Activated CD4-positive, alpha-beta memory T cell treated with anti-CD3 and anti-CD28 coated beads, Interleukin-2, amount 10 ng/mL, durations not matched to agents 7 days and 5 days (primary cell): ENCODE results near the gene LAMB1. TPM values are rescaled to one million over a fixed set of nuclear protein-coding genes. Genes with fewer than 3 reads are reported as not detected.
"Not testable (repeated sequence)": the region's sequence is repeated elsewhere in the genome, so short reads cannot be mapped to it uniquely, and the experiment has no call there.

Source experiments
- CTCF ChIA-PET: fragments of 350-600 bp; sonication (Branson Sonifier 250); formaldehyde crosslinking; loops from one replicate; lab custom pipeline; 2021; ENCODE audit warnings: antibody characterized with exemption, inconsistent platforms; lab: Charles Lee
- POLR2A ChIA-PET: fragments of 350-600 bp; sonication (Branson Sonifier 250); formaldehyde crosslinking; loops from one replicate; lab custom pipeline; 2021; ENCODE audit warnings: antibody characterized with exemption; lab: Charles Lee
- DNase-seq: peaks from one replicate; pipeline ENCODE4 v3.0.0-alpha.2; 2020
- H3K27ac Mint-ChIP-seq: one replicate; pipeline ENCODE4 v1.8.0; 2021; ENCODE audit warnings: mild to moderate bottlenecking, mixed read lengths
- H3K27me3 Mint-ChIP-seq: one replicate; pipeline ENCODE4 v1.8.0; 2021; ENCODE audit warnings: mixed read lengths
- H3K36me3 Mint-ChIP-seq: one replicate; pipeline ENCODE4 v1.8.0; 2021; ENCODE audit warnings: low read depth, mixed read lengths
- H3K4me1 Mint-ChIP-seq: one replicate; pipeline ENCODE4 v1.8.0; 2021; ENCODE audit warnings: mixed read lengths
- H3K4me3 Mint-ChIP-seq: one replicate; pipeline ENCODE4 v1.8.0; 2021; ENCODE audit warnings: mild to moderate bottlenecking, mixed read lengths
- H3K9me3 Mint-ChIP-seq: one replicate; pipeline ENCODE4 v1.8.0; 2021; ENCODE audit warnings: mixed read lengths
- total RNA-seq, 2 experiments: library from RNA; stranded (reverse); gene quantifications; one replicate each; pipeline ENCODE4 v1.2.3, GENCODE V29; 2021

Gene LAMB1
- total RNA-seq, 2 experiments from 2014 or later = not detected

DNA sequence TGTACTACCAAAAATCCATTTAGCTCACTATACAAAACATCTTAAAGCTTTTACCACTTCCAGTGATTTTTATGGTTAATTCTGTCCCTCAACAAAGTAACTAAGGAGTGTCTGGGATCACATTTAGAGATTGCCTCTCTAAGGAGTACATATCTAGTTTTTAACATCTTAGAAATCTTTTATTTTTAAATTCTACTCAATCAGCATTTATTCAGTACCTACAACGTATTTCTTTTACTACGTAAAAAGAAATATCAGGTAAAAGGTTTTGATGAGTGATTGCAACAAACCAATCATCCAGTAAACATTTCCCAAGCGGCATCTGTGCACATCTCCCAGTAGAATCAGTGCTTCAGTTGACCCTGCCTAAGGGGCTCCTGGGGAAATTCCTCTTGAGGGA, 31.9 kb downstream of the LAMB1 start:
- Mint-ChIP-seq H3K4me1 (no peaks in the 10 kb centered on the region), H3K36me3 (no peaks in the 10 kb centered on the region), H3K27me3 (peaks cover 2% of the 10 kb centered on the region), H3K4me3 (no peak overlapping the region), H3K27ac (no peak overlapping the region), H3K9me3 (no peaks in the 10 kb centered on the region)
- ChIA-PET POLR2A (no interaction called here), CTCF (no interaction called here)
- DNase-seq = no peak

DNA sequence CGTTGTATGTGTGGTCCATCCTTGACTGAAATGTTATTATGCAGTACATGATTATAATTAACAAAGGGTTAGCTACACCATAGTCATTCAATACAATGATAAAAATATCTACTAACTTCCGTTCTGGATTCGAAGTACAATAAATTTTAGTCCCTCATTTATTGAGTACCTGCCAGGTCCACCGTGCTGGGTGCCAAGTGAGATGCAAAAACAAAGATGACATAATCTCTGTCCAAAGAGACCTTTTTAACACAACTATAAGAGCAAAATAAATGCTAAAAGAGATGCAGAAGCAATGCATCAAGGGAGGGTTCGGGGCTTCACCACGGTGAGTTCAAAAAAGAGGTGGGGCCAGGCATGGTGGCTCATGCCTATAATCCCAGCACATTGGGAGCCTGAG, 33.1 kb downstream of the LAMB1 start:
- Mint-ChIP-seq H3K4me3 (no peak overlapping the region), H3K36me3 (no peaks in the 10 kb centered on the region), H3K27me3 (peaks cover 2% of the 10 kb centered on the region), H3K9me3 (no peaks in the 10 kb centered on the region), H3K27ac (no peak overlapping the region), H3K4me1 (no peaks in the 10 kb centered on the region)
- POLR2A ChIA-PET = no interaction called here
- no peak for DNase-seq
- CTCF ChIA-PET = no interaction called here

DNA sequence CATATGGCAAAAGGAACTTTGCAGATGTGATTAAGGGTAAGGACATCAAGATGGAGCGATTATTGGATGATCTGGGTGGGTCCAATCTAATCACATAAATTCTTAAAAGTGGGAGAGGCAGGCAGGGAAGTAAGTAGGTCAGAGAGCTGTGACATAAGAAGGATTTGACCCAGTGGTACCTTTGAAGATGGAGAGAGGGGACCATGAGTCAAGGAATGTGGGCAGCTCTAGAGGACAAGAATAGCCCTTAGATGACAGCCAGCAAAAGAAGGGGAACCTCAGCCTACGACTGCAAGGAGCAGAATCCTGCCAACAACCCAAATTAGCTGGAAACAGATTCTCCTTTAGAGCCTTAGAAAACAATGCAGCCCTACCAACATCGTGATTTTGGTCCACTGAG, 34.5 kb downstream of the LAMB1 start:
- Mint-ChIP-seq H3K4me1 (no peaks in the 10 kb centered on the region), H3K36me3 (no peaks in the 10 kb centered on the region), H3K27me3 (peaks cover 2% of the 10 kb centered on the region), H3K9me3 (no peaks in the 10 kb centered on the region), H3K27ac (no peak overlapping the region), H3K4me3 (no peak overlapping the region)
- no peak for DNase-seq
- POLR2A ChIA-PET = no interaction called here
- CTCF ChIA-PET = no interaction called here

DNA sequence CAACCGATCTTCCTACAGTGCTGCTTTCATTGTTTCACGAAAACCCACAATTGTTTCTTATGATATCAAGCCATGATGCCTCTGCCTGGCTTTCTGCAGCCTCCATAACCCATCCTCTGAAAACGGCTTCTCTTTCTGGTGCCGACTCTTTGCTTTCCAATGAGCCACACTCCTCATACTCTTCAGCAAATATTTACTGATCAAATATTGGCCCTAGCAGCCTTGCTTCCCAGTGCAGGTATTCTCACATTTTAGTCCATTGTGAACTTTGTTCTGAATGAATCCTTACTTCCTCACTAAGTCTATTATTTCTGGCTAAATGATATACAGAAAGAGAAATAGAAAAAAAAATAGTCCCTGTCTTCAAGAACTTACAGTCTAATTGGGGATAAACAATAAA, 35.5 kb downstream of the LAMB1 start:
- no peaks in the 10 kb centered on the region for H3K36me3 Mint-ChIP-seq
- DNase-seq = no peak
- H3K27me3 Mint-ChIP-seq = peaks cover 2% of the 10 kb centered on the region
- CTCF ChIA-PET = no interaction called here
- no peaks in the 10 kb centered on the region for H3K9me3 Mint-ChIP-seq
- no peak overlapping the region for H3K27ac Mint-ChIP-seq
- POLR2A ChIA-PET = no interaction called here
- no peak overlapping the region for H3K4me3 Mint-ChIP-seq
- no peaks in the 10 kb centered on the region for H3K4me1 Mint-ChIP-seq

DNA sequence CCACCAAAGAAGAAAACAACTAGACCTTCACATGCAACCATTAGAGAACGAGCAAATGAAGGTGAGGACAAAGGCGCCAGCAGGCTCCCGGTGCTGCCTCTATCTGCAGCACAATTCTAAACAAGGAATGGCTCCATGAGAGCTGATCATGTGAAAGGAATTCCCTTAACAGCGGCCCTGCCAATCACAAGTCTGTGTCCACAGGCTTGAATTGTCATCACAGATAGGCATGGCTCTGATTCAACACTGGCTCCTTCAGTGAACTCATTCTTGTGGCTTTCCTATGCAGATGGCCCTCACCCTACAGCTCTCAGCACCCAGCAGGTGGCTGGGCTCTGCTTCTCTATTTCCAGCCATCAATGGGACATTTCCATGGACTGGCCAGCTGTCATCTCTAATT, 36.2 kb downstream of the LAMB1 start:
- Mint-ChIP-seq H3K27ac (no peak overlapping the region), H3K9me3 (no peaks in the 10 kb centered on the region), H3K36me3 (no peaks in the 10 kb centered on the region), H3K27me3 (peaks cover 6% of the 10 kb centered on the region), H3K4me3 (no peak overlapping the region), H3K4me1 (no peaks in the 10 kb centered on the region)
- POLR2A ChIA-PET = no interaction called here
- CTCF ChIA-PET = no interaction called here
- no peak for DNase-seq

- H3K9me3 Mint-ChIP-seq = no peaks in the 10 kb centered on the region
- H3K4me3 Mint-ChIP-seq = no peak overlapping the region
These were observed 38.5 kb downstream of the LAMB1 start for GRCh38 chr7:107964510-107964909.

DNA sequence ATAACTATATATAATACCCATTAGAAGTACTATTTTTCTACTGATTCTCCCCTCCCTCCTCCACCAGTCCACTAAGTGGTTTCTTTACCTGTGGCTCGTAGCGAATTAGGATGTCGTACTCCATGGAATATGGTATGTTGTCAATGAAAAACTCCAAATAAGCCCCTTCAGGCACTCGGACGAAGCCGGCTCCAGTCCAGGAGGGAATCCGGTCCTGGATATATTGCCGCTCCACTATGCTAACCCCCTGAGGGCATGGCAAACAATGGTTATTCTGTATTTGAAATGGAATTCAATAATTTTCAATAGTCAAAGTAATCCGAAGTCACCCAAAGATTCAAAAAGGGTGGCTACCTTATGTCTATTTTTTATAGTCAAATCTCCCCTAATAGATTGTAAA, 40.1 kb downstream of the LAMB1 start:
- CTCF ChIA-PET = no interaction called here
- no peak for DNase-seq
- H3K27ac Mint-ChIP-seq = no peak overlapping the region
- H3K27me3 Mint-ChIP-seq = peaks cover 15% of the 10 kb centered on the region
- H3K4me1 Mint-ChIP-seq = no peaks in the 10 kb centered on the region
- H3K36me3 Mint-ChIP-seq = no peaks in the 10 kb centered on the region
- no peaks in the 10 kb centered on the region for H3K9me3 Mint-ChIP-seq
- POLR2A ChIA-PET = no interaction called here
- no peak overlapping the region for H3K4me3 Mint-ChIP-seq

More at GRCh38 chr7:107964510-107964909, 38.5 kb downstream of the LAMB1 start:
- DNase-seq = no peak
- peaks cover 5% of the 10 kb centered on the region for H3K27me3 Mint-ChIP-seq
- ChIA-PET CTCF (no interaction called here), POLR2A (no interaction called here)
- no peaks in the 10 kb centered on the region for H3K4me1 Mint-ChIP-seq
- H3K27ac Mint-ChIP-seq = no peak overlapping the region
- no peaks in the 10 kb centered on the region for H3K36me3 Mint-ChIP-seq

- H3K27me3 Mint-ChIP-seq = peaks cover 17% of the 10 kb centered on the region
- ChIA-PET CTCF (no interaction called here), POLR2A (no interaction called here)
These were observed 41.6 kb downstream of the LAMB1 start for GRCh38 chr7:107961405-107961804.

DNA sequence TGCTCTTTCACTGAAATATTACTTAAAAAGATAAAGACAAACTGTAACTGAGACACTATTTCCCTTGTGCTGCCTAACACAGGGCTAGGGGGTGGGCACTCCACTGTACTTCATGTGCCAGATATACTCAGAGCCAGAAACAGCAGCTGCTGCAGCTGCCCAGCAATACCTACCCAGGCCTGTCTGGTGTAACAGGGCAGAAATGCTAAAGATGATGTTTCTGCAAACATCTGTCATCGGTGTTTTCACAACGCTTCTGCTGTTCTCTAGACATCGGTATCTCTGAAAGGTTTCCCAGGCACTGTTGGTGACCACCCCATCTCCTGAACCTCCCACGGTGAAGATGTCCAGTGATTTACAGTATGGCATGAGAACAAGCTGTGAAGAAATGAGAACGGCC, 42.7 kb downstream of the LAMB1 start:
- Mint-ChIP-seq H3K9me3 (no peaks in the 10 kb centered on the region), H3K36me3 (no peaks in the 10 kb centered on the region), H3K27ac (no peak overlapping the region), H3K4me1 (no peaks in the 10 kb centered on the region), H3K27me3 (peaks cover 17% of the 10 kb centered on the region), H3K4me3 (no peak overlapping the region)
- no peak for DNase-seq
- CTCF ChIA-PET = interaction anchor here (0.6 kb wide), 1 partner anchor 56 kb away, joined by 4 read pairs; no protein-coding TSS in a partner anchor
- POLR2A ChIA-PET = no interaction called here

More at GRCh38 chr7:107961405-107961804, 41.6 kb downstream of the LAMB1 start:
- no peak overlapping the region for H3K4me3 Mint-ChIP-seq
- no peaks in the 10 kb centered on the region for H3K4me1 Mint-ChIP-seq
- DNase-seq = no peak
- H3K27ac Mint-ChIP-seq = no peak overlapping the region
- no peaks in the 10 kb centered on the region for H3K36me3 Mint-ChIP-seq
- no peaks in the 10 kb centered on the region for H3K9me3 Mint-ChIP-seq

GRCh38 chr7:107959527-107959898, 43.4 kb downstream of the LAMB1 start:
- Mint-ChIP-seq H3K27ac (no peak overlapping the region), H3K27me3 (peaks cover 17% of the 10 kb centered on the region), H3K4me3 (no peak overlapping the region), H3K9me3 (no peaks in the 10 kb centered on the region), H3K4me1 (no peaks in the 10 kb centered on the region), H3K36me3 (no peaks in the 10 kb centered on the region)
- ChIA-PET CTCF (no interaction called here), POLR2A (no interaction called here)
- DNase-seq = no peak

DNA sequence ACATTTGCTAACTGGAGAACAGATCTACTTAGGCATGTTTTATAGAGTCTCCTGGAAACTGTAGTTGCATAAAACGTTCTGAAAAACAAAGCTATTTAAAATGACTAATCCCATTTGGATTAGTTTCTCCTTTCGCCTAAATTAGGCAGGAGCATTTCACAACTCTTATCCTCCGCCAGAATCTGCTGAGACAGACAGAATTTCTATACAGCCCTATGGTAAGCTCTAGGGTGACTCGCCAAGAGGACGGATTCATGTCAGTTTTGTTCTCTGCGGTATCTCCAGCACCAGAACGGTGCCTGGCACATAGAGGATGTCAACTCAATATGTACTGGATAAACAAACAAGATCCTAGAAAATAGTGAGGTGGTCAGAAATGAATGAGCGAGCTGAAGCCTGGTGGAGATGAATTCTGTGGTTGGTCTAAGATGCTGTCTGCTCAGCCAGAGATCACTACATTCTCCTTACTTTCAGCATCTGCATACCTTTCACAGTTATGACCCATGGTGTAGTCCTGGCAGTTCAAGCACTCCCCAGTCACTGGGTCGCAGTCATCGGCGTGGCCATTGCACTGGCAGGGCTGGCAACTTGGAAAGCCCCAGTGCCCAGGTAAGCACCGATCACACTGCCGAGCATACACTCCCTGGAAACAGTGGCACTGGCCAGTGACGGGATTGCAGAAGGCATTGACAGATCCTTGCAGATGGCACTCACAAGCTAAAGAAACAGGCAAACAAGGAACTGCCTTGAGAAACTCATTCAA, 44.0 kb downstream of the LAMB1 start:
- CTCF ChIA-PET = no interaction called here

GRCh38 chr7:107957436-107957835, 45.5 kb downstream of the LAMB1 start:
- H3K27me3 Mint-ChIP-seq = peaks cover 20% of the 10 kb centered on the region
- no peak overlapping the region for H3K27ac Mint-ChIP-seq
- H3K9me3 Mint-ChIP-seq = no peaks in the 10 kb centered on the region
- POLR2A ChIA-PET = no interaction called here
- no peak overlapping the region for H3K4me3 Mint-ChIP-seq
- no peak for DNase-seq
- H3K4me1 Mint-ChIP-seq = no peaks in the 10 kb centered on the region
- CTCF ChIA-PET = no interaction called here
- no peaks in the 10 kb centered on the region for H3K36me3 Mint-ChIP-seq

More for the DNA sequence above, 44.0 kb downstream of the LAMB1 start:
- H3K4me3 Mint-ChIP-seq = no peak overlapping the region
- no peaks in the 10 kb centered on the region for H3K9me3 Mint-ChIP-seq
- H3K27ac Mint-ChIP-seq = no peak overlapping the region
- POLR2A ChIA-PET = no interaction called here
- DNase-seq = no peak
- H3K4me1 Mint-ChIP-seq = no peaks in the 10 kb centered on the region
- peaks cover 17% of the 10 kb centered on the region for H3K27me3 Mint-ChIP-seq
- no peaks in the 10 kb centered on the region for H3K36me3 Mint-ChIP-seq

DNA sequence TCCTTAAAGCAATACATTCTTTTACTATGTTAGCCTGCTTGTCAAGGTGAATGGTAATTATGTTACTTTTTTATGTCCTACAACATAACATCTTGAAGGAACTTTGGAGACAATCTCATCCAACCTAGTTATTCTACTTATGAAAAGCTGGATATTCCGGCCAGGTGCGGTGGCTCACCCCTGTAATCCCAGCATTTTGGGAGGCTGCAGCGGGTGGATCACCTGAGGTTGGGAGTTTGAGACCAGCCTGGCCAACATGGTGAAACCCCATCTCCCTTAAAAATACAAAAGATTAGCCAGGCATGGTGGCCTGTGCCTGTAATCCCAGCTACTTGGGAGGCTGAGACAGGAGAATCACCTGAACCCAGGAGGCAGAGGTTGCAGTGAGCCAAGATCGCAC, 46.0 kb downstream of the LAMB1 start:
- POLR2A ChIA-PET, H3K9me3 Mint-ChIP-seq, DNase-seq, H3K4me1 Mint-ChIP-seq, H3K4me3 Mint-ChIP-seq, CTCF ChIA-PET, H3K36me3 Mint-ChIP-seq, H3K27ac Mint-ChIP-seq: not testable (repeated sequence)
- peaks cover 18% of the 10 kb centered on the region for H3K27me3 Mint-ChIP-seq

GRCh38 chr7:107955394-107955793, 47.6 kb downstream of the LAMB1 start:
- ChIA-PET POLR2A (no interaction called here), CTCF (no interaction called here)
- Mint-ChIP-seq H3K9me3 (no peaks in the 10 kb centered on the region), H3K36me3 (no peaks in the 10 kb centered on the region), H3K4me3 (no peak overlapping the region), H3K27ac (no peak overlapping the region), H3K27me3 (peaks cover 15% of the 10 kb centered on the region), H3K4me1 (no peaks in the 10 kb centered on the region)
- DNase-seq = no peak
